ENCODE measurements around the gene TRIM52.
"Not testable (repeated sequence)": the region's sequence is repeated elsewhere in the genome, so short reads cannot be mapped to it uniquely, and the experiment has no call there.

The TRIM52 gene

GRCh38 chr5:181280251-181280762, 19.4 kb upstream of the TRIM52 start:
- H3K36me3 ChIP-seq (ENCODE audit: control insufficient read depth in 1 of 2, insufficient read depth in 2 of 2, low read length in 2 of 2): no peaks in the 10 kb centered on the region
- H3K4me3 ChIP-seq (ENCODE audit: low read depth in 1 of 2, low read length in 2 of 2): no peak overlapping the region
- no peaks in the 10 kb centered on the region for H3K4me1 ChIP-seq (ENCODE audit: control insufficient read depth in 1 of 2, insufficient read depth in 2 of 2, low read length in 2 of 2)

GRCh38 chr5:181273433-181273744, 12.4 kb upstream of the TRIM52 start:
- H3K9me3 ChIP-seq (ENCODE audit: control insufficient read depth in 1 of 2, low read length in 2 of 2); H3K4me1 ChIP-seq (ENCODE audit: control insufficient read depth in 1 of 2, insufficient read depth in 2 of 2, low read length in 2 of 2); H3K36me3 ChIP-seq (ENCODE audit: control insufficient read depth in 1 of 2, insufficient read depth in 2 of 2, low read length in 2 of 2); H3K4me3 ChIP-seq (ENCODE audit: low read depth in 1 of 2, low read length in 2 of 2); H3K27ac ChIP-seq (ENCODE audit: low read depth, low read length); H3K27me3 ChIP-seq (ENCODE audit: control insufficient read depth in 1 of 2, insufficient read depth in 2 of 2, low read length in 2 of 2); H3K9ac ChIP-seq (ENCODE audit: low read depth in 1 of 2, low read length in 2 of 2): not testable (repeated sequence)

More at GRCh38 chr5:181280251-181280762, 19.4 kb upstream of the TRIM52 start:
- Histone ChIP-seq H3K27ac (ENCODE audit: low read depth, low read length) (no peak overlapping the region), H3K9me3 (ENCODE audit: control insufficient read depth in 1 of 2, low read length in 2 of 2) (peaks cover 0 to 2% of the 10 kb centered on the region in 2 donors), H3K27me3 (ENCODE audit: control insufficient read depth in 1 of 2, insufficient read depth in 2 of 2, low read length in 2 of 2) (no peaks in the 10 kb centered on the region), H3K9ac (ENCODE audit: low read depth in 1 of 2, low read length in 2 of 2) (no peak overlapping the region)

DNA sequence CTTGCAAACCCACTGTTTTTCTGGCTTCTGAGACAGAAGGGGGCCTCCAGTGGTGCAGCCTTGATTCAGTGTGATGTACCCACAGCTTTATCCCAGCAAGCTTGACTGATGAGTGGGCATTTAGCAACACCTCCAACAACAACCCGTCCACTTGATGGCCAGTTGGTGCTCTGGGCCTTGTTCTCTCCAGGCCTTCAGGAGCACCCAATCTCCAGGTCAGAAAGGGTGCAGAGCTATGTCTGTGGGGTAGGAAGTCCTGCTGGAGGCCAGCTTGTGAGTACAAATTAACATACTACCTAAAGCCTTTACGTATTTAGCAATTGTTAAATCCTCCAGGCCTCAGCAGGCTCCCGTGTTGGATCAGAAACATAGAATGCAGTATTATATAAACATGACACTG, 10.1 kb upstream of the TRIM52 start:
- no peak overlapping the region for H3K9ac ChIP-seq (ENCODE audit: low read depth in 1 of 2, low read length in 2 of 2)
- no peak overlapping the region for H3K4me3 ChIP-seq (ENCODE audit: low read depth in 1 of 2, low read length in 2 of 2)
- H3K4me1 ChIP-seq (ENCODE audit: control insufficient read depth in 1 of 2, insufficient read depth in 2 of 2, low read length in 2 of 2): no peaks in the 10 kb centered on the region
- no peaks in the 10 kb centered on the region for H3K36me3 ChIP-seq (ENCODE audit: control insufficient read depth in 1 of 2, insufficient read depth in 2 of 2, low read length in 2 of 2)
- peaks cover 0 to under 1% of the 10 kb centered on the region in 2 donors for H3K9me3 ChIP-seq (ENCODE audit: control insufficient read depth in 1 of 2, low read length in 2 of 2)
- H3K27me3 ChIP-seq (ENCODE audit: control insufficient read depth in 1 of 2, insufficient read depth in 2 of 2, low read length in 2 of 2): no peaks in the 10 kb centered on the region
- no peak overlapping the region for H3K27ac ChIP-seq (ENCODE audit: low read depth, low read length)

GRCh38 chr5:181267907-181268306, 7.0 kb upstream of the TRIM52 start:
- not testable (repeated sequence) for H3K27ac ChIP-seq (ENCODE audit: low read depth, low read length); H3K9me3 ChIP-seq (ENCODE audit: control insufficient read depth in 1 of 2, low read length in 2 of 2); H3K4me1 ChIP-seq (ENCODE audit: control insufficient read depth in 1 of 2, insufficient read depth in 2 of 2, low read length in 2 of 2)

DNA sequence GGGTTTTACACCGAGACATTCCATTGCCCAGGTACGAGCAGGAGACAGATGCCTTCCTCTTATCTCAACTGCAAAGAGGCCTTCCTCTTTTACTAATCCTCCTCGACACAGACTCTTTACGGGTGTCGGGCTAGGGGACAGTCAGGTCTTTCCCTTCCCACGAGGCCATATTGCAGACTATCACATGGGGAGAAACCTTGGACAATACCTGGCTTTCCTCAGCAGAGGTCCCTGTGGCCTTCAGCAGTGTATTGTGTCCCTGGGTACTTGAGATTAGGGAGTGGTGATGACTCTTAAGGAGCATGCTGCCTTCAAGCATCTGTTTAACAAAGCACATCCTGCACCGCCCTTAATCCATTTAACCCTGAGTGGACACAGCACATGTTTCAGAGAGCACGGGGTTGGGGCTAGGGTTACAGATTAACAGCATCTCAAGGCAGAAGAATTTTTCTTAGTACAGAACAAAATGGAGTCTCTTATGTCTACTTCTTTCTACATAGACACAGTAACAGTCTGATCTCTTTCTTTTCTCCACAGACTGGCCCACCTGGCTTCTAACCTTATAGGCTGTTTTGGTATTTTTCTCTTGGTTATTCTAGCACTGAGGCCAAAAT, 6.5 kb upstream of the TRIM52 start:
- not testable (repeated sequence) for H3K4me1 ChIP-seq (ENCODE audit: control insufficient read depth in 1 of 2, insufficient read depth in 2 of 2, low read length in 2 of 2); H3K9ac ChIP-seq (ENCODE audit: low read depth in 1 of 2, low read length in 2 of 2); H3K27ac ChIP-seq (ENCODE audit: low read depth, low read length); H3K27me3 ChIP-seq (ENCODE audit: control insufficient read depth in 1 of 2, insufficient read depth in 2 of 2, low read length in 2 of 2); H3K4me3 ChIP-seq (ENCODE audit: low read depth in 1 of 2, low read length in 2 of 2); H3K9me3 ChIP-seq (ENCODE audit: control insufficient read depth in 1 of 2, low read length in 2 of 2); H3K36me3 ChIP-seq (ENCODE audit: control insufficient read depth in 1 of 2, insufficient read depth in 2 of 2, low read length in 2 of 2)

More at GRCh38 chr5:181267907-181268306, 7.0 kb upstream of the TRIM52 start:
- H3K9ac ChIP-seq (ENCODE audit: low read depth in 1 of 2, low read length in 2 of 2); H3K27me3 ChIP-seq (ENCODE audit: control insufficient read depth in 1 of 2, insufficient read depth in 2 of 2, low read length in 2 of 2); H3K36me3 ChIP-seq (ENCODE audit: control insufficient read depth in 1 of 2, insufficient read depth in 2 of 2, low read length in 2 of 2); H3K4me3 ChIP-seq (ENCODE audit: low read depth in 1 of 2, low read length in 2 of 2): not testable (repeated sequence)

DNA sequence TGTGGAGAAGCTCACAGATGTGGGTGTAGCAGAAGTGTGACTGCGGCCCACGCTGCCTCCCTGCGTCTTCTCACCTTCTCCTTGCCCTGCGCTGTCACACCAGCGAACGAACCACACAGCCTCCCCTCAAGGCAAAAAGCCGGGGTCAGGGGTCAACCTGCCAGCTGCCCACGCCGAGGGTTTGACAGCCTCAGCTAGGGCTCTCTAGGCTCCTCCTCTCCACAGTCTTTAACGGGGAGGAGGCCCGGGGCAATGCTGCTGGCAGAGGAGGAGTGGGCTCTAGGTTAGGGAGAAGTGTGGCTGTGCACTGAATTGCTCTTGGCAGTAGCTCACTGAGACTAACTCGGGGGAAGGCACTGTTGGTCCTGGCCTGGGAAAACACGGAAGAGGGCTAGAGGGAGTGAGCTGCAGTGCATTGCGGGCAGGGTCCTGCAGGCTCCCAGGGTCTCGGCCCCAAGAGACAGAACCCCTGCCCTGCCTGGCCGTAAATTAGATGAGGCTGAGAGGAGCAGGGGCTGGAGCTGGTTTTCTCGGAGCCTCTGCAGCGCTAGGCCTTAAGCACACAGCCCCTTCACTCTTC, 4.2 kb upstream of the TRIM52 start:
- Histone ChIP-seq H3K9me3 (ENCODE audit: control insufficient read depth in 1 of 2, low read length in 2 of 2) (no peaks in the 10 kb centered on the region), H3K4me1 (ENCODE audit: control insufficient read depth in 1 of 2, insufficient read depth in 2 of 2, low read length in 2 of 2) (peaks cover under 1 to 8% of the 10 kb centered on the region in 2 donors), H3K27ac (ENCODE audit: low read depth, low read length) (no peak overlapping the region), H3K27me3 (ENCODE audit: control insufficient read depth in 1 of 2, insufficient read depth in 2 of 2, low read length in 2 of 2) (no peaks in the 10 kb centered on the region), H3K4me3 (ENCODE audit: low read depth in 1 of 2, low read length in 2 of 2) (no peak overlapping the region), H3K36me3 (ENCODE audit: control insufficient read depth in 1 of 2, insufficient read depth in 2 of 2, low read length in 2 of 2) (peaks cover 5 to 7% of the 10 kb centered on the region in 2 donors), H3K9ac (ENCODE audit: low read depth in 1 of 2, low read length in 2 of 2) (no peak overlapping the region)

GRCh38 chr5:181263633-181264032, 2.7 kb upstream of the TRIM52 start:
- Histone ChIP-seq H3K9ac (ENCODE audit: low read depth in 1 of 2, low read length in 2 of 2) (no peak overlapping the region), H3K27me3 (ENCODE audit: control insufficient read depth in 1 of 2, insufficient read depth in 2 of 2, low read length in 2 of 2) (no peaks in the 10 kb centered on the region), H3K9me3 (ENCODE audit: control insufficient read depth in 1 of 2, low read length in 2 of 2) (no peaks in the 10 kb centered on the region), H3K36me3 (ENCODE audit: control insufficient read depth in 1 of 2, insufficient read depth in 2 of 2, low read length in 2 of 2) (peaks cover 5 to 7% of the 10 kb centered on the region in 2 donors), H3K4me3 (ENCODE audit: low read depth in 1 of 2, low read length in 2 of 2) (no peak overlapping the region), H3K4me1 (ENCODE audit: control insufficient read depth in 1 of 2, insufficient read depth in 2 of 2, low read length in 2 of 2) (peaks cover 15 to 23% of the 10 kb centered on the region in 2 donors), H3K27ac (ENCODE audit: low read depth, low read length) (no peak overlapping the region)

- Histone ChIP-seq H3K27ac (ENCODE audit: low read depth, low read length) (peak overlapping the region; percentile 96), H3K36me3 (ENCODE audit: control insufficient read depth in 1 of 2, insufficient read depth in 2 of 2, low read length in 2 of 2) (peaks cover 7 to 10% of the 10 kb centered on the region in 2 donors), H3K4me3 (ENCODE audit: low read depth in 1 of 2, low read length in 2 of 2) (peak overlapping the region; percentile 98 to 99), H3K9me3 (ENCODE audit: control insufficient read depth in 1 of 2, low read length in 2 of 2) (no peaks in the 10 kb centered on the region), H3K27me3 (ENCODE audit: control insufficient read depth in 1 of 2, insufficient read depth in 2 of 2, low read length in 2 of 2) (no peaks in the 10 kb centered on the region), H3K9ac (ENCODE audit: low read depth in 1 of 2, low read length in 2 of 2) (peak overlapping the region; percentile 94 to 100), H3K4me1 (ENCODE audit: control insufficient read depth in 1 of 2, insufficient read depth in 2 of 2, low read length in 2 of 2) (peaks cover 26 to 34% of the 10 kb centered on the region in 2 donors)
Measured at GRCh38 chr5:181261320-181262049, 542 bp upstream of the TRIM52 start.

- peak overlapping the region; percentile 96 for H3K27ac ChIP-seq (ENCODE audit: low read depth, low read length)
- H3K4me3 ChIP-seq (ENCODE audit: low read depth in 1 of 2, low read length in 2 of 2): peak overlapping the region; percentile 98 to 99
- H3K9me3 ChIP-seq (ENCODE audit: control insufficient read depth in 1 of 2, low read length in 2 of 2): no peaks in the 10 kb centered on the region
- peak overlapping the region; percentile 94 to 100 for H3K9ac ChIP-seq (ENCODE audit: low read depth in 1 of 2, low read length in 2 of 2)
- H3K4me1 ChIP-seq (ENCODE audit: control insufficient read depth in 1 of 2, insufficient read depth in 2 of 2, low read length in 2 of 2): peaks cover 34 to 38% of the 10 kb centered on the region in 2 donors
- H3K27me3 ChIP-seq (ENCODE audit: control insufficient read depth in 1 of 2, insufficient read depth in 2 of 2, low read length in 2 of 2): no peaks in the 10 kb centered on the region
- H3K36me3 ChIP-seq (ENCODE audit: control insufficient read depth in 1 of 2, insufficient read depth in 2 of 2, low read length in 2 of 2): peaks cover 12 to 18% of the 10 kb centered on the region in 2 donors
Measured at GRCh38 chr5:181259974-181260719, 796 bp downstream of the TRIM52 start.

DNA sequence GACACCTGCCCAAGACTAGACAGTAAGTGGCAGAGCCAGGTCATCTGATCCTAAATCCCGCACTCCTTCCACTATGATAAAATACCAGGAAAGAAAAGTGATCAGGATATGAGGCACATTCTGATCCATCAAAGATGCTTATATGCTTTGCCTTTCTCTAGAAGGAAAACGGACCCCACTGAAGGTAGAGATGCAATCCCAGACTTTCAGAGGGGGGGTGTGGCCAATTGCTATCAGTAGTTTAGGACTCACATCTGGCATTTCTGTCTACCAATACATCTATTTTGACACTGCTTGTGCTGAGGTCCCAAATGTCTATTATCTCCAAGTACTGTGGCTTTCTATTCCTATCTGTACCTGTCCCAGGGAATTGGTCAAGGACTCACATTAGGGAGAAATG, 1.7 kb downstream of the TRIM52 start:
- H3K27ac ChIP-seq (ENCODE audit: low read depth, low read length): no peak overlapping the region
- H3K4me3 ChIP-seq (ENCODE audit: low read depth in 1 of 2, low read length in 2 of 2): peak overlapping the region; percentile 98 to 99
- H3K4me1 ChIP-seq (ENCODE audit: control insufficient read depth in 1 of 2, insufficient read depth in 2 of 2, low read length in 2 of 2): peaks cover 38 to 43% of the 10 kb centered on the region in 2 donors

More for the DNA sequence above, 1.7 kb downstream of the TRIM52 start:
- Histone ChIP-seq H3K36me3 (ENCODE audit: control insufficient read depth in 1 of 2, insufficient read depth in 2 of 2, low read length in 2 of 2) (peaks cover 14 to 18% of the 10 kb centered on the region in 2 donors), H3K27me3 (ENCODE audit: control insufficient read depth in 1 of 2, insufficient read depth in 2 of 2, low read length in 2 of 2) (no peaks in the 10 kb centered on the region), H3K9me3 (ENCODE audit: control insufficient read depth in 1 of 2, low read length in 2 of 2) (no peaks in the 10 kb centered on the region), H3K9ac (ENCODE audit: low read depth in 1 of 2, low read length in 2 of 2) (peak overlapping the region; percentile 94 to 100)
